Fibroblast of the aortic adventitia (primary cell): Measurements from ENCODE around the gene LRRC23. TPM values are rescaled to one million over a fixed set of nuclear protein-coding genes. Genes with fewer than 3 reads are reported as not detected.

ENCODE experiments used
- DNase-seq: peaks from one replicate; pipeline ENCODE4 v3.0.0-alpha.2; 2010; ENCODE audit warnings: low read depth
- H3K4me3 ChIP-seq: 2 replicates; pipeline ENCODE4 v1.5.1; 2011; ENCODE audit warnings: low read depth, mild to moderate bottlenecking, control low read depth, low read length, moderate library complexity
- total RNA-seq: library from RNA; depleted of rRNA; stranded (reverse); fragments of >200 nt; gene quantifications from 2 replicates; pipeline ENCODE4 v1.2.3, GENCODE V29; 2012; ENCODE audit warnings: low replicate concordance
- TF ChIP-seq, protein P1 (sequence below): IDR thresholded peaks from 2 replicates; pipeline ENCODE4 v1.5.1; 2011; ENCODE audit warnings: mild to moderate bottlenecking, low read length, control low read depth, inconsistent platforms; ENCODE audit not compliant: insufficient read depth

The LRRC23 gene
- total RNA-seq, 1 donor: 7.0 TPM

DNA sequence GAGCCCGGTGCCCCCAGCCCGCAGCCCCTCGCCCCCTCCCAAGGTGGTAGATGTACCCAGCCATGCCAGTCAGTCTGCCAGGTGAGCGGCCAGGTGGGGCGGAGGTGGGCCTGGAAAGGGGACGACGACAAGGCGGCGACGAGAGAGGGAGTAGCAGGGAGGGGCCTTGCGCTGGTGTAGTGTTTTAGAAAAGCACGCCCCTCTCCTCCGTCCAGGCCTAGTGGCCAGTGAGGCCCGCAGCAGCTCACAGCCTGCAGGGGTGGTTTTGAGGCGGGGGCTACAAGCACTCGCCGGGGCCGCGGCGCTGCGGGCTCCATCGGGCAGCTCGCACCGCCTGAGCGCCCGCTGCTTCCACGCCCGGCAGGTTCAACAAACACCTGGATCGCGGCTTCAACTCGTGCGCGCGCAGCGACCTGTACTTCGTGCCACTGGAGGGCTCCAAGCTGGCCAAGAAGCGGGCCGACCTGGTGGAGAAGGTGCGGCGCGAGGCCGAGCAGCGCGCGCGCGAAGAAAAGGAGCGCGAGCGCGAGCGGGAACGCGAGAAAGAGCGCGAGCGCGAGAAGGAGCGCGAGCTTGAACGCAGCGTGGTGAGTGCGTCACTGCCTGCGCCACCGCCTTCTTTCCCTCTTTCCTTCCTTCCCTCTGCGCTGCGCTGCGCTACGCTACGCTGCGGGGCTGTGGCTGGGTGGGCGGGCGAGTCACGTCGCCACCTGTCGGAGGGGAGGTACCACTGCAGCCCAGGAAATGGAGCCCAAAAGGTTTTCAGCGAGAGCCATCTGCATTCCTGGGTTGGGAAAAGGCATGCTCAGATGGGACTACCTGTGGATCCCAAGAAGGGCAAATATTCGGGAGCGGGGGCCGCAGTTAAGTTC is 33.1 kb downstream of the LRRC23 start:
- TF ChIP-seq, protein P1, sequence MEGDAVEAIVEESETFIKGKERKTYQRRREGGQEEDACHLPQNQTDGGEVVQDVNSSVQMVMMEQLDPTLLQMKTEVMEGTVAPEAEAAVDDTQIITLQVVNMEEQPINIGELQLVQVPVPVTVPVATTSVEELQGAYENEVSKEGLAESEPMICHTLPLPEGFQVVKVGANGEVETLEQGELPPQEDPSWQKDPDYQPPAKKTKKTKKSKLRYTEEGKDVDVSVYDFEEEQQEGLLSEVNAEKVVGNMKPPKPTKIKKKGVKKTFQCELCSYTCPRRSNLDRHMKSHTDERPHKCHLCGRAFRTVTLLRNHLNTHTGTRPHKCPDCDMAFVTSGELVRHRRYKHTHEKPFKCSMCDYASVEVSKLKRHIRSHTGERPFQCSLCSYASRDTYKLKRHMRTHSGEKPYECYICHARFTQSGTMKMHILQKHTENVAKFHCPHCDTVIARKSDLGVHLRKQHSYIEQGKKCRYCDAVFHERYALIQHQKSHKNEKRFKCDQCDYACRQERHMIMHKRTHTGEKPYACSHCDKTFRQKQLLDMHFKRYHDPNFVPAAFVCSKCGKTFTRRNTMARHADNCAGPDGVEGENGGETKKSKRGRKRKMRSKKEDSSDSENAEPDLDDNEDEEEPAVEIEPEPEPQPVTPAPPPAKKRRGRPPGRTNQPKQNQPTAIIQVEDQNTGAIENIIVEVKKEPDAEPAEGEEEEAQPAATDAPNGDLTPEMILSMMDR: peak; percentile 97
- peak; percentile 92 for DNase-seq

DNA sequence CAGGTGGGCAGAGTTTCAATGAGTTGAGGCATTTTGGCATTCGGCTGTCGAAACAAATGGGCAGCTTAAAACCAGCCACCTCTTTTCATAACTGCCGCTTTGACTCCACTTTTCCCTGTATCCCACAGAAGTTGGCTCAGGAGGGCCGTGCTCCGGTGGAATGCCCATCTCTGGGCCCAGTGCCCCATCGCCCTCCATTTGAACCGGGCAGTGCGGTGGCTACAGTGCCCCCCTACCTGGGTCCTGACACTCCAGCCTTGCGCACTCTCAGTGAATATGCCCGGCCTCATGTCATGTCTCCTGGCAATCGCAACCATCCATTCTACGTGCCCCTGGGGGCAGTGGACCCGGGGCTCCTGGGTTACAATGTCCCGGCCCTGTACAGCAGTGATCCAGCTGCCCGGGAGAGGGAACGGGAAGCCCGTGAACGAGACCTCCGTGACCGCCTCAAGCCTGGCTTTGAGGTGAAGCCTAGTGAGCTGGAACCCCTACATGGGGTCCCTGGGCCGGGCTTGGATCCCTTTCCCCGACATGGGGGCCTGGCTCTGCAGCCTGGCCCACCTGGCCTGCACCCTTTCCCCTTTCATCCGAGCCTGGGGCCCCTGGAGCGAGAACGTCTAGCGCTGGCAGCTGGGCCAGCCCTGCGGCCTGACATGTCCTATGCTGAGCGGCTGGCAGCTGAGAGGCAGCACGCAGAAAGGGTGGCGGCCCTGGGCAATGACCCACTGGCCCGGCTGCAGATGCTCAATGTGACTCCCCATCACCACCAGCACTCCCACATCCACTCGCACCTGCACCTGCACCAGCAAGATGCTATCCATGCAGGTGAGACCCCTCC is 34.0 kb downstream of the LRRC23 start:
- TF ChIP-seq, protein P1: no peak
- no peak for DNase-seq
- H3K4me3 ChIP-seq: peak overlapping the region; percentile 68

More for the DNA sequence above, 33.1 kb downstream of the LRRC23 start:
- H3K4me3 ChIP-seq: peak overlapping the region; percentile 68

DNA sequence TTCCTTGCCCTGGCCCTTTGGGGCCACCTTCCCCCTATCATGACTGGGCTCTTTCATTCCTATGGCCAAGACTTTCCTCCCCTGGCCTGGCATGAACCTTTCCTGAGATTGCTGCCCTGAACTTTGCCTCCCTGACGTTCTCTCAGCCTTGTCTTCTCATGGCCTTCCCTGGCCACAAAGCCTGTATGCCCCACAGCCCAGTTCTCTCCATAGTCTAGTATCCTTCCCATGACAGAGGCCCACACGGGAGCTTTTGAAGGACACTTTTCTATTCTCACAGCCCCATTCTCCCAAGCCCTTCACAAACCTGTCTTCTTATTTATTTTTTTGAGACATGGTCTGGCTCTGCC is 34.5 kb downstream of the LRRC23 start:
- DNase-seq: no peak
- TF ChIP-seq, protein P1: no peak
- H3K4me3 ChIP-seq: no peak overlapping the region

DNA sequence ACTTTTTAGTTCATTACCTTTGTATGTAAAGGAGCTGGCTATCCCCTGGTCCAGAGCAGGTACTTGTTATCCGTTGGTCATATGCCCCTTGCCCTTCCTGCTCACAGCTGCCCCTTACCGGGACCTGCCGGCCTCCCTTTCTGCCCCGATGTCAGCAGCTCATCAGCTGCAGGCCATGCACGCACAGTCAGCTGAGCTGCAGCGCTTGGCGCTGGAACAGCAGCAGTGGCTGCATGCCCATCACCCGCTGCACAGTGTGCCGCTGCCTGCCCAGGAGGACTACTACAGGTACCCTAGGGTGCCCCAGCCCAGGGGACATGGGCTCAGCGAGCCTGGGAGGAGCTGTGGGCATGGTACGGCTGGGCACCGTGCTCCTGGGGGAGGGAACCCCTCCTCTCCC is 36.6 kb downstream of the LRRC23 start:
- no peak overlapping the region for H3K4me3 ChIP-seq
- no peak for DNase-seq
- TF ChIP-seq, protein P1: no peak

DNA sequence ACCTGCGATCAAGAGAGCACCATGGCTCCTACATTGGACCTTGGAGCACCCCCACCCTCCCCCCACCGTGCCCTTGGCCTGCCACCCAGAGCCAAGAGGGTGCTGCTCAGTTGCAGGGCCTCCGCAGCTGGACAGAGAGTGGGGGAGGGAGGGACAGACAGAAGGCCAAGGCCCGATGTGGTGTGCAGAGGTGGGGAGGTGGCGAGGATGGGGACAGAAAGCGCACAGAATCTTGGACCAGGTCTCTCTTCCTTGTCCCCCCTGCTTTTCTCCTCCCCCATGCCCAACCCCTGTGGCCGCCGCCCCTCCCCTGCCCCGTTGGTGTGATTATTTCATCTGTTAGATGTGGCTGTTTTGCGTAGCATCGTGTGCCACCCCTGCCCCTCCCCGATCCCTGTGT is 37.2 kb downstream of the LRRC23 start:
- H3K4me3 ChIP-seq: no peak overlapping the region
- TF ChIP-seq, protein P1: no peak
- DNase-seq: no peak

DNA sequence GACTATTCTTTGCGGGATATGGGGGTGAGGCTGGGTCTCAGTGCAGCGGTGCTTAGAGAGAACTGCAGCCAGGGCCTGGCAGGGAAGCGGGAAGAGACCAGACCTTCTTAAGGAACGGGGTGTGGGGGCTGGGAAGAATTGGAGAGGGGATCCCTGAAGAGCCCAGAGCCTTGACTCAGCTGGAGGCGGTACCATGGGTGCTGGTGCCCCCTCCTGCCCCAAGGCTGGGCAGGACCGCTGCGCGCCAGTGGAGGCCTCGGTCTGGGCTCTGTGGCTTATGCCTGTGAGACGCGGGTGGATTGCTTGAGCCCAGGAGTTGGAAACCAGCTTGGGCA is 37.7 kb downstream of the LRRC23 start:
- TF ChIP-seq, protein P1: no peak
- no peak for DNase-seq
- H3K4me3 ChIP-seq: no peak overlapping the region
